Activated CD8-positive, alpha-beta memory T cell treated with anti-CD3 and anti-CD28 coated beads for 4 hours (primary cell): ENCODE results near the gene PLCL2.
A peak's percentile ranks its signal among the peaks of the same experiment; 100 is the strongest.
"Not testable (repeated sequence)": the region's sequence is repeated elsewhere in the genome, so short reads cannot be mapped to it uniquely, and the experiment has no call there.

Experiments
- DNase-seq, 2 donors: peaks; one replicate each; pipeline ENCODE4 v3.0.0-alpha.2; 2020; ENCODE audit warnings: low read depth in 2 of 2

The PLCL2 gene

GRCh38 chr3:17075907-17076306 is 191.2 kb downstream of the PLCL2 start:
- no peak for DNase-seq

GRCh38 chr3:17076940-17077605 is 192.3 kb downstream of the PLCL2 start:
- DNase-seq: no peak

- no peak for DNase-seq
Measured at GRCh38 chr3:17077606-17078005, 192.9 kb downstream of the PLCL2 start.

- DNase-seq: no peak
Measured at GRCh38 chr3:17078926-17079465, 194.2 kb downstream of the PLCL2 start.

- DNase-seq: no peak
Measured at GRCh38 chr3:17079933-17080332, 195.2 kb downstream of the PLCL2 start.

GRCh38 chr3:17081520-17081919 is 196.8 kb downstream of the PLCL2 start:
- no peak for DNase-seq

- DNase-seq: no peak
Measured at GRCh38 chr3:17087509-17087908, 202.8 kb downstream of the PLCL2 start.

- DNase-seq: no peak
Measured at GRCh38 chr3:17088017-17088416, 203.3 kb downstream of the PLCL2 start.

GRCh38 chr3:17088602-17089313 is 204.0 kb downstream of the PLCL2 start:
- DNase-seq: peak; percentile 15 to 45

GRCh38 chr3:17089314-17089700 is 204.6 kb downstream of the PLCL2 start:
- DNase-seq: no peak

GRCh38 chr3:17090280-17090983 is 205.7 kb downstream of the PLCL2 start:
- no peak for DNase-seq

- no peak for DNase-seq
Measured at GRCh38 chr3:17091910-17092582, 207.3 kb downstream of the PLCL2 start.

GRCh38 chr3:17092583-17092933 is 207.8 kb downstream of the PLCL2 start:
- DNase-seq: no peak

- no peak for DNase-seq
Measured at GRCh38 chr3:17094551-17094950, 209.8 kb downstream of the PLCL2 start.

GRCh38 chr3:17103579-17103978 is 218.8 kb downstream of the PLCL2 start:
- no peak for DNase-seq

- DNase-seq: not testable (repeated sequence)
Measured at GRCh38 chr3:17106801-17107200, 222.0 kb downstream of the PLCL2 start.

GRCh38 chr3:17110660-17111396 is 226.1 kb downstream of the PLCL2 start:
- DNase-seq: no peak

GRCh38 chr3:17111586-17111985 is 226.8 kb downstream of the PLCL2 start:
- no peak for DNase-seq

GRCh38 chr3:17115186-17115585 is 230.4 kb downstream of the PLCL2 start:
- DNase-seq: no peak

- no peak for DNase-seq
Measured at GRCh38 chr3:17116007-17116600, 231.3 kb downstream of the PLCL2 start.

GRCh38 chr3:17118771-17119170 is 234.0 kb downstream of the PLCL2 start:
- no peak for DNase-seq
